BLaER1 treated with 17β-estradiol and CSF1 and Interleukin-3, amounts not matched to agents 10 nM and 100 nM (cell line): ENCODE measurements around the gene KIF1A.

Source experiments
- H3K27ac ChIP-seq, 11 experiments: shearing (Covaris generic); formaldehyde crosslinking; 2 replicates each; pipeline ENCODE4 v1.8.1; 2022
- H3K27me3 ChIP-seq, 11 experiments: shearing (Covaris generic); formaldehyde crosslinking; 2 replicates each; pipeline ENCODE4 v1.8.1; 2022
- H3K36me3 ChIP-seq, 11 experiments: shearing (Covaris generic); formaldehyde crosslinking; 2 replicates each; pipeline ENCODE4 v1.8.1; 2022
- H3K4me1 ChIP-seq, 10 experiments: shearing (Covaris generic); formaldehyde crosslinking; 2 replicates each; pipeline ENCODE4 v1.8.1; 2022
- H3K4me2 ChIP-seq, 11 experiments: shearing (Covaris generic); formaldehyde crosslinking; 2 replicates each; pipeline ENCODE4 v1.8.1; 2022
- H3K4me3 ChIP-seq, 10 experiments: shearing (Covaris generic); formaldehyde crosslinking; 2 replicates each; pipeline ENCODE4 v1.8.1; 2022
- H3K9ac ChIP-seq, 11 experiments: shearing (Covaris generic); formaldehyde crosslinking; 2 replicates each; pipeline ENCODE4 v1.8.1; 2022
- H3K9me3 ChIP-seq, 11 experiments: shearing (Covaris generic); formaldehyde crosslinking; replicated peaks in 1 of 11; 2 replicates each; pipeline ENCODE4 v1.8.1; 2022
- H4K20me1 ChIP-seq, 11 experiments: shearing (Covaris generic); formaldehyde crosslinking; 2 replicates each; pipeline ENCODE4 v1.8.1; 2022
- Cebpa-rat ChIP-seq, 11 experiments: shearing (Covaris generic); IDR thresholded peaks; 2 replicates each; pipeline ENCODE4 v1.8.1; 2022

KIF1A gene

GRCh38 chr2:240858321-240858720, 38.3 kb upstream of the KIF1A start:
- Histone ChIP-seq H3K36me3 (peaks cover 0 to 5% (median 0%) of the 10 kb centered on the region in 11 experiments; a peak in 1 of 22 replicates), H3K4me3 (no peak overlapping the region), H3K27me3 (no peaks in the 10 kb centered on the region), H4K20me1 (no peaks in the 10 kb centered on the region), H3K9me3 (peaks cover 17 to 27% (median 23%) of the 10 kb centered on the region in 11 experiments), H3K4me1 (no peaks in the 10 kb centered on the region), H3K9ac (no peak overlapping the region), H3K27ac (no peak overlapping the region), H3K4me2 (no peak overlapping the region)
- no peak for TF ChIP-seq Cebpa-rat (IDR thresholded peaks at IDR 0.05)

GRCh38 chr2:240857039-240858008, 37.3 kb upstream of the KIF1A start:
- Histone ChIP-seq H3K4me3 (no peak overlapping the region), H3K36me3 (peaks cover 0 to 5% (median 0%) of the 10 kb centered on the region in 11 experiments; a peak in 1 of 22 replicates), H3K9me3 (peaks cover 17 to 27% (median 23%) of the 10 kb centered on the region in 11 experiments), H3K27me3 (no peaks in the 10 kb centered on the region), H3K9ac (no peak overlapping the region), H3K27ac (no peak overlapping the region), H3K4me1 (no peaks in the 10 kb centered on the region), H4K20me1 (no peaks in the 10 kb centered on the region), H3K4me2 (no peak overlapping the region)
- TF ChIP-seq Cebpa-rat (IDR thresholded peaks at IDR 0.05), result no peak

GRCh38 chr2:240856151-240856980, 36.3 kb upstream of the KIF1A start:
- no peak overlapping the region for H3K4me2 ChIP-seq
- no peak for TF ChIP-seq Cebpa-rat (IDR thresholded peaks at IDR 0.05)
- no peak overlapping the region for H3K4me3 ChIP-seq
- peaks cover 17 to 27% (median 23%) of the 10 kb centered on the region in 11 experiments for H3K9me3 ChIP-seq
- peaks cover 0 to 5% (median 0%) of the 10 kb centered on the region in 11 experiments; a peak in 1 of 22 replicates for H3K36me3 ChIP-seq
- H3K27ac ChIP-seq, result no peak overlapping the region
- no peaks in the 10 kb centered on the region for H3K4me1 ChIP-seq
- H4K20me1 ChIP-seq, result no peaks in the 10 kb centered on the region
- H3K27me3 ChIP-seq, result no peaks in the 10 kb centered on the region
- H3K9ac ChIP-seq, result no peak overlapping the region

- Histone ChIP-seq H3K4me1 (no peaks in the 10 kb centered on the region), H3K4me2 (no peak overlapping the region), H3K9me3 (peaks cover 17 to 27% (median 23%) of the 10 kb centered on the region in 11 experiments), H3K27me3 (no peaks in the 10 kb centered on the region), H3K9ac (no peak overlapping the region), H3K4me3 (no peak overlapping the region), H4K20me1 (no peaks in the 10 kb centered on the region), H3K27ac (no peak overlapping the region), H3K36me3 (peaks cover 0 to 5% (median 0%) of the 10 kb centered on the region in 11 experiments; a peak in 1 of 22 replicates)
- no peak for TF ChIP-seq Cebpa-rat (IDR thresholded peaks at IDR 0.05)
These were observed 35.7 kb upstream of the KIF1A start for GRCh38 chr2:240855670-240856069.

GRCh38 chr2:240852671-240853314, 32.8 kb upstream of the KIF1A start:
- H3K27me3 ChIP-seq, result no peaks in the 10 kb centered on the region
- no peak overlapping the region for H3K27ac ChIP-seq
- H3K4me1 ChIP-seq, result no peaks in the 10 kb centered on the region
- H3K36me3 ChIP-seq, result peaks cover 0 to 5% (median 0%) of the 10 kb centered on the region in 11 experiments; a peak in 1 of 22 replicates
- H3K9me3 ChIP-seq, result peaks cover 17 to 27% (median 23%) of the 10 kb centered on the region in 11 experiments
- no peaks in the 10 kb centered on the region for H4K20me1 ChIP-seq
- no peak overlapping the region for H3K4me3 ChIP-seq
- H3K4me2 ChIP-seq, result no peak overlapping the region
- no peak for TF ChIP-seq Cebpa-rat (IDR thresholded peaks at IDR 0.05)
- no peak overlapping the region for H3K9ac ChIP-seq

- Histone ChIP-seq H3K9me3 (peaks cover 17 to 40% (median 24%) of the 10 kb centered on the region in 11 experiments), H3K36me3 (peaks cover 0 to 5% (median 0%) of the 10 kb centered on the region in 11 experiments; a peak in 1 of 22 replicates), H3K27ac (no peak overlapping the region), H3K4me1 (no peaks in the 10 kb centered on the region), H3K4me3 (no peak overlapping the region), H4K20me1 (no peaks in the 10 kb centered on the region), H3K9ac (no peak overlapping the region), H3K27me3 (no peaks in the 10 kb centered on the region), H3K4me2 (no peak overlapping the region)
- TF ChIP-seq Cebpa-rat (IDR thresholded peaks at IDR 0.05), result no peak
These were observed 31.3 kb upstream of the KIF1A start for GRCh38 chr2:240851078-240851991.

GRCh38 chr2:240850756-240851077, 30.7 kb upstream of the KIF1A start:
- TF ChIP-seq Cebpa-rat (IDR thresholded peaks at IDR 0.05), result no peak
- H3K27ac ChIP-seq, result no peak overlapping the region
- H3K27me3 ChIP-seq, result no peaks in the 10 kb centered on the region
- H3K9ac ChIP-seq, result no peak overlapping the region
- H4K20me1 ChIP-seq, result no peaks in the 10 kb centered on the region
- H3K36me3 ChIP-seq, result peaks cover 0 to 5% (median 0%) of the 10 kb centered on the region in 11 experiments; a peak in 1 of 22 replicates
- peaks cover 17 to 45% (median 25%) of the 10 kb centered on the region in 11 experiments for H3K9me3 ChIP-seq
- H3K4me2 ChIP-seq, result no peak overlapping the region
- H3K4me3 ChIP-seq, result no peak overlapping the region
- no peaks in the 10 kb centered on the region for H3K4me1 ChIP-seq

- Histone ChIP-seq H4K20me1 (no peaks in the 10 kb centered on the region), H3K4me1 (no peaks in the 10 kb centered on the region), H3K4me2 (no peak overlapping the region), H3K9me3 (peaks cover 15 to 45% (median 23%) of the 10 kb centered on the region in 11 experiments), H3K4me3 (no peak overlapping the region), H3K9ac (no peak overlapping the region), H3K36me3 (peaks cover 0 to 5% (median 0%) of the 10 kb centered on the region in 11 experiments; a peak in 1 of 22 replicates), H3K27ac (no peak overlapping the region), H3K27me3 (no peaks in the 10 kb centered on the region)
- TF ChIP-seq Cebpa-rat (IDR thresholded peaks at IDR 0.05), result no peak
These were observed 30.0 kb upstream of the KIF1A start for GRCh38 chr2:240850026-240850425.
